ENCODE results near the gene CSKMT. TPM values are rescaled to one million over a fixed set of nuclear protein-coding genes. Genes with fewer than 3 reads are reported as not detected.

CSKMT gene
- total and polyA plus RNA-seq, 2 donors (not counting 3 experiments of a cell fraction or from before 2014, with no cell fraction given) = 7.8 to 38.1 TPM

DNA sequence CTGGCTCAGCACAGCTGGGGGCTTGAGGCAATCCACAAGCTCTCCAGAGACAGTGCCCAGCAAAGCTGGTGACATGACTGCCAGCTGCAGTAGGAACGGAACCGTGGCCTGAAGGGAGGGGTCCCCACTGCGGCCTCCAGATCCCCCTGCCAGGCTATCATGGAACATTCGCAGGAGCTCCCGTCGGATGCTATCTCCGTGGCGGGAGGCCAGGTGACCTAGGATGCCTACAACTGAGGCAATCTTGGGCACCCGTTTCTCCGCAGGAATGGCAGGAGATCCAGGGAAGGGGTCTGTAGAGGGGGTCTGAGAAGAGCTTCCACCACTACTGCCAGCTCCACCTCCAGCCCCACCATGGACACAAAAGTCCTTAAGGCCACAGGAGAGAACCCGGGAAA is 16.1 kb upstream of the CSKMT start:
- H3K4me2 ChIP-seq (ENCODE audit: insufficient read depth, low read length) = no peak overlapping the region
- H4K20me1 ChIP-seq (replicated peaks; ENCODE audit: control insufficient read depth, extremely low read depth, insufficient read depth, low read length) = no peaks in the 10 kb centered on the region
- no TSS peak for BruUV-seq (replicated peaks)
- ChIA-PET CTCF (interaction anchor here (1.7 to 1.9 kb wide), 2 partner anchors 45 to 58 kb away, joined by 4 read pairs; partner anchors contain the start of gene TUT1), POLR2A (interaction anchor here (1.2 to 2.5 kb wide), 2 partner anchors 16 to 192 kb away, joined by 4 to 13 read pairs; partner anchors contain the start of genes C11orf98 and CSKMT)
- intact Hi-C loops (cut with micrococcal nuclease) = no loop called here
- FAIRE-seq (no peak), DNase-seq (ENCODE audit: low read depth, low spot score) (no peak)
- peaks cover 13% of the 10 kb centered on the region for H3K4me1 ChIP-seq (ENCODE audit: control insufficient read depth, extremely low read depth, insufficient read depth, low read length)
- H3K36me3 ChIP-seq (ENCODE audit: control insufficient read depth in 2 of 2, extremely low read depth in 1 of 2, insufficient read depth in 2 of 2, low read length in 2 of 2) = peaks cover 11 to 25% of the 10 kb centered on the region in 2 experiments
- no peaks in the 10 kb centered on the region for H3K9me1 ChIP-seq (replicated peaks; ENCODE audit: control insufficient read depth, extremely low read depth, insufficient read depth, low read length)
- H3K27ac ChIP-seq (ENCODE audit: insufficient read depth, low read depth, low read length) = no peak overlapping the region
- H3K9ac ChIP-seq (replicated peaks; ENCODE audit: extremely low read depth, insufficient read depth, low read length) = no peak overlapping the region
- dilution Hi-C loops (cut with MboI; ENCODE audit: extremely low pct_ligation_motif_present, low sequenced_read_pairs) = no loop called here
- H2AFZ ChIP-seq (ENCODE audit: low read depth, low read length) = no peak overlapping the region
- H3K9me3 ChIP-seq (replicated peaks; ENCODE audit: control insufficient read depth, insufficient read depth, low read length) = no peaks in the 10 kb centered on the region
- TF ChIP-seq GATA2 (IDR thresholded peaks at IDR 0.05; ENCODE audit: insufficient read depth, insufficient read length, low read depth, low read length) = no peak
- no peak for TF ChIP-seq FOS (IDR thresholded peaks at IDR 0.05; ENCODE audit: borderline replicate concordance, insufficient read depth, low read length)
- TF ChIP-seq MYC (IDR thresholded peaks at IDR 0.05; ENCODE audit: low read depth, low read length) = no peak
- no peaks in the 10 kb centered on the region for H3K27me3 ChIP-seq (ENCODE audit: control insufficient read depth in 2 of 2, insufficient read depth in 2 of 2, low read length in 2 of 2)
- no peak overlapping the region for H3K4me3 ChIP-seq (replicated peaks in 1 of 3; ENCODE audit: insufficient read depth in 1 of 3, low read depth in 1 of 3, low read length in 3 of 3)
- peaks cover 43% of the 10 kb centered on the region for H3K79me2 ChIP-seq (ENCODE audit: control insufficient read depth, insufficient read depth, low read length)

GRCh38 chr11:62649486-62649885 is 15.6 kb upstream of the CSKMT start:
- intact Hi-C loops (cut with micrococcal nuclease) = no loop called here
- POLR2A ChIA-PET = interaction anchor here (2.5 kb wide), 1 partner anchor 16 kb away, joined by 13 read pairs; the partner anchor contains the start of genes C11orf98 and CSKMT
- TF ChIP-seq, protein P1, sequence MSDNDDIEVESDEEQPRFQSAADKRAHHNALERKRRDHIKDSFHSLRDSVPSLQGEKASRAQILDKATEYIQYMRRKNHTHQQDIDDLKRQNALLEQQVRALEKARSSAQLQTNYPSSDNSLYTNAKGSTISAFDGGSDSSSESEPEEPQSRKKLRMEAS (IDR thresholded peaks at IDR 0.05; ENCODE audit: insufficient read depth, insufficient read length) = no peak
- no peak for TF ChIP-seq FOS (IDR thresholded peaks at IDR 0.05; ENCODE audit: borderline replicate concordance, insufficient read depth, low read length)
- TF ChIP-seq POLR2A (IDR thresholded peaks at IDR 0.05; ENCODE audit: low read depth, low read length) = no peak
- no peak for TF ChIP-seq JUN (IDR thresholded peaks at IDR 0.05; ENCODE audit: borderline replicate concordance, insufficient read depth, insufficient read length, low read depth)
- TF ChIP-seq GATA2 (IDR thresholded peaks at IDR 0.05; ENCODE audit: insufficient read depth, insufficient read length, low read depth, low read length) = no peak
- TF ChIP-seq POLR2AphosphoS5 (IDR thresholded peaks at IDR 0.05; ENCODE audit: insufficient read depth, low read depth, low read length) = no peak
- no peak for TF ChIP-seq EZH2 (IDR thresholded peaks at IDR 0.05; ENCODE audit: borderline replicate concordance, low read depth, low read length, severe bottlenecking)
- TF ChIP-seq, protein P2, sequence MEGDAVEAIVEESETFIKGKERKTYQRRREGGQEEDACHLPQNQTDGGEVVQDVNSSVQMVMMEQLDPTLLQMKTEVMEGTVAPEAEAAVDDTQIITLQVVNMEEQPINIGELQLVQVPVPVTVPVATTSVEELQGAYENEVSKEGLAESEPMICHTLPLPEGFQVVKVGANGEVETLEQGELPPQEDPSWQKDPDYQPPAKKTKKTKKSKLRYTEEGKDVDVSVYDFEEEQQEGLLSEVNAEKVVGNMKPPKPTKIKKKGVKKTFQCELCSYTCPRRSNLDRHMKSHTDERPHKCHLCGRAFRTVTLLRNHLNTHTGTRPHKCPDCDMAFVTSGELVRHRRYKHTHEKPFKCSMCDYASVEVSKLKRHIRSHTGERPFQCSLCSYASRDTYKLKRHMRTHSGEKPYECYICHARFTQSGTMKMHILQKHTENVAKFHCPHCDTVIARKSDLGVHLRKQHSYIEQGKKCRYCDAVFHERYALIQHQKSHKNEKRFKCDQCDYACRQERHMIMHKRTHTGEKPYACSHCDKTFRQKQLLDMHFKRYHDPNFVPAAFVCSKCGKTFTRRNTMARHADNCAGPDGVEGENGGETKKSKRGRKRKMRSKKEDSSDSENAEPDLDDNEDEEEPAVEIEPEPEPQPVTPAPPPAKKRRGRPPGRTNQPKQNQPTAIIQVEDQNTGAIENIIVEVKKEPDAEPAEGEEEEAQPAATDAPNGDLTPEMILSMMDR (IDR thresholded peaks at IDR 0.05; ENCODE audit: extremely low read depth in 1 of 2, insufficient read depth in 1 of 2, low read depth in 1 of 2, low read length in 2 of 2) = no peak
- no peak for TF ChIP-seq MYC (IDR thresholded peaks at IDR 0.05; ENCODE audit: low read depth, low read length)

More at GRCh38 chr11:62649486-62649885, 15.6 kb upstream of the CSKMT start:
- dilution Hi-C loops (cut with MboI; ENCODE audit: extremely low pct_ligation_motif_present, low sequenced_read_pairs) = no loop called here
- H3K9ac ChIP-seq (replicated peaks; ENCODE audit: extremely low read depth, insufficient read depth, low read length) = no peak overlapping the region
- H3K9me3 ChIP-seq (replicated peaks; ENCODE audit: control insufficient read depth, insufficient read depth, low read length) = no peaks in the 10 kb centered on the region
- no peak for DNase-seq (ENCODE audit: low read depth, low spot score)
- H3K4me2 ChIP-seq (ENCODE audit: insufficient read depth, low read length) = no peak overlapping the region
- H3K27ac ChIP-seq (ENCODE audit: insufficient read depth, low read depth, low read length) = no peak overlapping the region
- no peaks in the 10 kb centered on the region for H4K20me1 ChIP-seq (replicated peaks; ENCODE audit: control insufficient read depth, extremely low read depth, insufficient read depth, low read length)
- H3K4me3 ChIP-seq (replicated peaks in 1 of 3; ENCODE audit: insufficient read depth in 1 of 3, low read depth in 1 of 3, low read length in 3 of 3) = no peak overlapping the region
- CTCF ChIA-PET = interaction anchor here (1.7 to 1.9 kb wide), 2 partner anchors 45 to 58 kb away, joined by 4 read pairs; partner anchors contain the start of gene TUT1
- no peaks in the 10 kb centered on the region for H3K9me1 ChIP-seq (replicated peaks; ENCODE audit: control insufficient read depth, extremely low read depth, insufficient read depth, low read length)
- no peaks in the 10 kb centered on the region for H3K27me3 ChIP-seq (ENCODE audit: control insufficient read depth in 2 of 2, insufficient read depth in 2 of 2, low read length in 2 of 2)
- H3K36me3 ChIP-seq (ENCODE audit: control insufficient read depth in 2 of 2, extremely low read depth in 1 of 2, insufficient read depth in 2 of 2, low read length in 2 of 2) = peaks cover 7 to 21% of the 10 kb centered on the region in 2 experiments
- no TSS peak for BruUV-seq (replicated peaks)
- H3K79me2 ChIP-seq (ENCODE audit: control insufficient read depth, insufficient read depth, low read length) = peaks cover 37% of the 10 kb centered on the region
- H2AFZ ChIP-seq (ENCODE audit: low read depth, low read length) = no peak overlapping the region
- peaks cover 13% of the 10 kb centered on the region for H3K4me1 ChIP-seq (ENCODE audit: control insufficient read depth, extremely low read depth, insufficient read depth, low read length)
- FAIRE-seq = no peak

All from endothelial cell of umbilical vein (primary cell).